Lung microvascular endothelial cell (primary cell): Measurements from ENCODE around the gene NPC2. TPM values are rescaled to one million over a fixed set of nuclear protein-coding genes. Genes with fewer than 3 reads are reported as not detected.

Experiments
- DNase-seq, 2 donors: peaks; one replicate each; pipeline versions ENCODE4 v3.0.0 to v3.0.0-alpha.2; 2010; ENCODE audit warnings: low read depth in 2 of 2
- total RNA-seq: library from RNA; depleted of rRNA; stranded (reverse); fragments of >200 nt; gene quantifications from 2 replicates; pipeline ENCODE4 v1.2.1, GENCODE V29; 2014

Gene NPC2
- total RNA-seq, 1 donor from 2014 or later, result 244 TPM

GRCh38 chr14:74519316-74520074, 26.4 kb upstream of the NPC2 start:
- DNase-seq, result no peak

- DNase-seq, result no peak
These were observed 25.1 kb upstream of the NPC2 start for GRCh38 chr14:74518221-74518620.

GRCh38 chr14:74517731-74518130, 24.6 kb upstream of the NPC2 start:
- no peak for DNase-seq

GRCh38 chr14:74516451-74517160, 23.5 kb upstream of the NPC2 start:
- DNase-seq, result peak in 1 of 2 donors; percentile 41

- DNase-seq, result no peak
These were observed 22.8 kb upstream of the NPC2 start for GRCh38 chr14:74515891-74516412.

- peak in 1 of 2 donors; percentile 81 for DNase-seq
These were observed 21.4 kb upstream of the NPC2 start for GRCh38 chr14:74514471-74514941.

GRCh38 chr14:74511966-74512830, 19.1 kb upstream of the NPC2 start:
- no peak for DNase-seq

- peak; percentile 22 to 52 for DNase-seq
These were observed 17.9 kb upstream of the NPC2 start for GRCh38 chr14:74510959-74511409.

- DNase-seq, result peak in 1 of 2 donors; percentile 52
These were observed 17.3 kb upstream of the NPC2 start for GRCh38 chr14:74510223-74510931.

- no peak for DNase-seq
These were observed 16.6 kb upstream of the NPC2 start for GRCh38 chr14:74509587-74510222.

GRCh38 chr14:74508844-74509428, 15.8 kb upstream of the NPC2 start:
- DNase-seq, result no peak

GRCh38 chr14:74508292-74508731, 15.2 kb upstream of the NPC2 start:
- DNase-seq, result peak in 1 of 2 donors; percentile 55

GRCh38 chr14:74507840-74508239, 14.7 kb upstream of the NPC2 start:
- no peak for DNase-seq

GRCh38 chr14:74507085-74507484, 14.0 kb upstream of the NPC2 start:
- no peak for DNase-seq

GRCh38 chr14:74506411-74506851, 13.3 kb upstream of the NPC2 start:
- DNase-seq, result no peak

- no peak for DNase-seq
These were observed 12.7 kb upstream of the NPC2 start for GRCh38 chr14:74505831-74506230.

- DNase-seq, result no peak
These were observed 12.0 kb upstream of the NPC2 start for GRCh38 chr14:74504874-74505720.

GRCh38 chr14:74504412-74504811, 11.3 kb upstream of the NPC2 start:
- DNase-seq, result no peak

GRCh38 chr14:74503938-74504335, 10.8 kb upstream of the NPC2 start:
- no peak for DNase-seq
